Measurements from ENCODE around the gene TRPM1.

TRPM1 gene

GRCh38 chr15:31036783-31037182, 64.7 kb downstream of the TRPM1 start:
- H3K4me2 ChIP-seq (ENCODE audit: low read depth, low read length), result no peak overlapping the region
- 0 out of 2 replicates have a peak, but pooled peaks cover under 1% of the 10 kb centered on the region for H3F3A ChIP-seq (ENCODE audit: insufficient read depth, low read length)
- H3K4me1 ChIP-seq (ENCODE audit: low read length), result peaks cover 26% of the 10 kb centered on the region
- no peaks in the 10 kb centered on the region for H3K9me3 ChIP-seq (replicated peaks; ENCODE audit: insufficient read depth, low read length)
- H3K27me3 ChIP-seq (replicated peaks; ENCODE audit: insufficient read depth, low read length), result no peaks in the 10 kb centered on the region
- TF ChIP-seq CTCF (IDR thresholded peaks at IDR 0.05; ENCODE audit: low read length) (no peak), EZH2 (optimal IDR thresholded peaks at IDR 0.05; ENCODE audit: low read depth, low read length) (no peak), EZH2phosphoT487 (IDR thresholded peaks at IDR 0.05; ENCODE audit: low read length) (no peak)
- no peak overlapping the region for H3K9ac ChIP-seq (ENCODE audit: low read length)
- H3K4me3 ChIP-seq (ENCODE audit: low read length), result no peak overlapping the region
- no peaks in the 10 kb centered on the region for H3K36me3 ChIP-seq (replicated peaks; ENCODE audit: insufficient read depth, low read length)
- no peaks in the 10 kb centered on the region for H3K79me2 ChIP-seq (ENCODE audit: low read length)
- H2AFZ ChIP-seq (ENCODE audit: low read length), result no peak overlapping the region
- no peaks in the 10 kb centered on the region for H4K20me1 ChIP-seq (ENCODE audit: insufficient read depth, low read length)
- no peaks in the 10 kb centered on the region for H3K9me2 ChIP-seq (replicated peaks; ENCODE audit: insufficient read depth, low read length)
- DNase-seq, result no peak
- H3K27ac ChIP-seq (ENCODE audit: low read length), result no peak overlapping the region

- H3F3A ChIP-seq (ENCODE audit: insufficient read depth, low read length), result peaks cover 8% of the 10 kb centered on the region; the same call in 1 of the 2 replicates
- H3K27ac ChIP-seq (ENCODE audit: low read length), result no peak overlapping the region
- no peak for DNase-seq
- TF ChIP-seq EZH2 (optimal IDR thresholded peaks at IDR 0.05; ENCODE audit: low read depth, low read length), result no peak
- TF ChIP-seq EZH2phosphoT487 (IDR thresholded peaks at IDR 0.05; ENCODE audit: low read length), result no peak
- TF ChIP-seq CTCF (IDR thresholded peaks at IDR 0.05; ENCODE audit: low read length), result no peak
- no peaks in the 10 kb centered on the region for H4K20me1 ChIP-seq (ENCODE audit: insufficient read depth, low read length)
- H2AFZ ChIP-seq (ENCODE audit: low read length), result no peak overlapping the region
- no peak overlapping the region for H3K4me3 ChIP-seq (ENCODE audit: low read length)
- H3K4me2 ChIP-seq (ENCODE audit: low read depth, low read length), result no peak overlapping the region
- H3K9me3 ChIP-seq (replicated peaks; ENCODE audit: insufficient read depth, low read length), result no peaks in the 10 kb centered on the region
- H3K27me3 ChIP-seq (replicated peaks; ENCODE audit: insufficient read depth, low read length), result no peaks in the 10 kb centered on the region
- peaks cover 37% of the 10 kb centered on the region for H3K4me1 ChIP-seq (ENCODE audit: low read length)
- no peaks in the 10 kb centered on the region for H3K79me2 ChIP-seq (ENCODE audit: low read length)
- no peak overlapping the region for H3K9ac ChIP-seq (ENCODE audit: low read length)
- no peaks in the 10 kb centered on the region for H3K9me2 ChIP-seq (replicated peaks; ENCODE audit: insufficient read depth, low read length)
- no peaks in the 10 kb centered on the region for H3K36me3 ChIP-seq (replicated peaks; ENCODE audit: insufficient read depth, low read length)
These were observed 65.9 kb downstream of the TRPM1 start for GRCh38 chr15:31035610-31036009.

GRCh38 chr15:31034152-31034551, 67.4 kb downstream of the TRPM1 start:
- Histone ChIP-seq H3K9me2 (replicated peaks; ENCODE audit: insufficient read depth, low read length) (no peaks in the 10 kb centered on the region), H2AFZ (ENCODE audit: low read length) (peak overlapping the region; percentile 47), H3F3A (ENCODE audit: insufficient read depth, low read length) (peaks cover 8% of the 10 kb centered on the region; the same call in 1 of the 2 replicates), H3K36me3 (replicated peaks; ENCODE audit: insufficient read depth, low read length) (no peaks in the 10 kb centered on the region), H3K4me3 (ENCODE audit: low read length) (no peak overlapping the region), H3K9ac (ENCODE audit: low read length) (no peak overlapping the region), H3K4me2 (ENCODE audit: low read depth, low read length) (peak overlapping the region; percentile 18; the same call in 1 of the 2 replicates), H3K27ac (ENCODE audit: low read length) (no peak overlapping the region; the same call in 1 of the 2 replicates), H3K4me1 (ENCODE audit: low read length) (peaks cover 40% of the 10 kb centered on the region), H3K79me2 (ENCODE audit: low read length) (no peaks in the 10 kb centered on the region), H3K9me3 (replicated peaks; ENCODE audit: insufficient read depth, low read length) (no peaks in the 10 kb centered on the region), H3K27me3 (replicated peaks; ENCODE audit: insufficient read depth, low read length) (no peaks in the 10 kb centered on the region), H4K20me1 (ENCODE audit: insufficient read depth, low read length) (no peaks in the 10 kb centered on the region)
- no peak for DNase-seq
- TF ChIP-seq CTCF (IDR thresholded peaks at IDR 0.05; ENCODE audit: low read length), result peak; percentile 20
- TF ChIP-seq EZH2 (optimal IDR thresholded peaks at IDR 0.05; ENCODE audit: low read depth, low read length), result no peak
